ENCODE results near the gene ZDHHC4. TPM values are rescaled to one million over a fixed set of nuclear protein-coding genes. Genes with fewer than 3 reads are reported as not detected.

ZDHHC4 gene
- total and polyA plus RNA-seq, 2 of the 13 experiments (the other 11 are each of a cell fraction or from before 2014, with no cell fraction given) = 83.2 to 188 TPM

DNA sequence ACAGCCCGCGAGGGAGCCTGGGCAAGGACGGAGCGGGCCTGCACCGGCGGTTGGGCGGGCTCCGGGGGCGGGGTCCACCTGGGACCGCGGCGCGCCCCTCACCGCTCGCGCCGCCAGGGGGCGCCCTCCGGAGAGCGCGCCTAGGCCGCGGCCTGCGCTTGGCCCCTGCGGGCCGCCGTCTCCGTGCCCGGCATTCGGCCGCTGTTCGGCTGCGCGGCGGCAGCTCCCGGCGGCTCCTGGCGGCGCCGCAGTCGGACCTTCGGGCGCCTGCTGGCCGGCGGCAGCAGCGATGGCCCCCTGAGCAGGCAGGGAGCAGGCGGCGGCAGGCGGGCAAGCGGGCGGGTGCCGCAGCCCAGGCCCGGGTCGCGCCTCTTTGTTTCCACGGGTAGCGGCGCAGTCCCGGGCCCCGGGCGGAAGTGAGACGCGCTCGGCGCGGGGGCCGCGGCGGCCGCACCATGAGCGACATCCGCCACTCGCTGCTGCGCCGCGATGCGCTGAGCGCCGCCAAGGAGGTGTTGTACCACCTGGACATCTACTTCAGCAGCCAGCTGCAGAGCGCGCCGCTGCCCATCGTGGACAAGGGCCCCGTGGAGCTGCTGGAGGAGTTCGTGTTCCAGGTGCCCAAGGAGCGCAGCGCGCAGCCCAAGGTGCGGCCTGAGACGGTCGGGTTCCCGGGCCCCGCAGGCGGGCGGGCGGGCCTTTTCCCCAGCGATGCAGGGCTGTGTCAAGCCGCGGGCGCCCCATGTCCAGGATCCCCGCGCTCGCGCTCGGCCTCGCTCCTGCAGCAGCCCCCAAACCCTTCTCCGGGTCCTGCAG lies 12.8 kb downstream of the ZDHHC4 start, which contains the start of gene INTS15 (continued):
- TF ChIP-seq, protein P1, sequence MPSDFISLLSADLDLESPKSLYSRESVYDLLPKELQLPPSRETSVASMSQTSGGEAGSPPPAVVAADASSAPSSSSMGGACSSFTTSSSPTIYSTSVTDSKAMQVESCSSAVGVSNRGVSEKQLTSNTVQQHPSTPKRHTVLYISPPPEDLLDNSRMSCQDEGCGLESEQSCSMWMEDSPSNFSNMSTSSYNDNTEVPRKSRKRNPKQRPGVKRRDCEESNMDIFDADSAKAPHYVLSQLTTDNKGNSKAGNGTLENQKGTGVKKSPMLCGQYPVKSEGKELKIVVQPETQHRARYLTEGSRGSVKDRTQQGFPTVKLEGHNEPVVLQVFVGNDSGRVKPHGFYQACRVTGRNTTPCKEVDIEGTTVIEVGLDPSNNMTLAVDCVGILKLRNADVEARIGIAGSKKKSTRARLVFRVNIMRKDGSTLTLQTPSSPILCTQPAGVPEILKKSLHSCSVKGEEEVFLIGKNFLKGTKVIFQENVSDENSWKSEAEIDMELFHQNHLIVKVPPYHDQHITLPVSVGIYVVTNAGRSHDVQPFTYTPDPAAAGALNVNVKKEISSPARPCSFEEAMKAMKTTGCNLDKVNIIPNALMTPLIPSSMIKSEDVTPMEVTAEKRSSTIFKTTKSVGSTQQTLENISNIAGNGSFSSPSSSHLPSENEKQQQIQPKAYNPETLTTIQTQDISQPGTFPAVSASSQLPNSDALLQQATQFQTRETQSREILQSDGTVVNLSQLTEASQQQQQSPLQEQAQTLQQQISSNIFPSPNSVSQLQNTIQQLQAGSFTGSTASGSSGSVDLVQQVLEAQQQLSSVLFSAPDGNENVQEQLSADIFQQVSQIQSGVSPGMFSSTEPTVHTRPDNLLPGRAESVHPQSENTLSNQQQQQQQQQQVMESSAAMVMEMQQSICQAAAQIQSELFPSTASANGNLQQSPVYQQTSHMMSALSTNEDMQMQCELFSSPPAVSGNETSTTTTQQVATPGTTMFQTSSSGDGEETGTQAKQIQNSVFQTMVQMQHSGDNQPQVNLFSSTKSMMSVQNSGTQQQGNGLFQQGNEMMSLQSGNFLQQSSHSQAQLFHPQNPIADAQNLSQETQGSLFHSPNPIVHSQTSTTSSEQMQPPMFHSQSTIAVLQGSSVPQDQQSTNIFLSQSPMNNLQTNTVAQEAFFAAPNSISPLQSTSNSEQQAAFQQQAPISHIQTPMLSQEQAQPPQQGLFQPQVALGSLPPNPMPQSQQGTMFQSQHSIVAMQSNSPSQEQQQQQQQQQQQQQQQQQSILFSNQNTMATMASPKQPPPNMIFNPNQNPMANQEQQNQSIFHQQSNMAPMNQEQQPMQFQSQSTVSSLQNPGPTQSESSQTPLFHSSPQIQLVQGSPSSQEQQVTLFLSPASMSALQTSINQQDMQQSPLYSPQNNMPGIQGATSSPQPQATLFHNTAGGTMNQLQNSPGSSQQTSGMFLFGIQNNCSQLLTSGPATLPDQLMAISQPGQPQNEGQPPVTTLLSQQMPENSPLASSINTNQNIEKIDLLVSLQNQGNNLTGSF (CRISPR knock-in tag; IDR thresholded peaks at IDR 0.05) = no peak
- TF ChIP-seq NAIF1 (CRISPR knock-in tag; IDR thresholded peaks at IDR 0.05; ENCODE audit: borderline replicate concordance) (no peak), GPN1 (CRISPR knock-in tag; IDR thresholded peaks at IDR 0.05; ENCODE audit: borderline replicate concordance) (no peak), ZNF816 (CRISPR knock-in tag; IDR thresholded peaks at IDR 0.05; ENCODE audit: borderline replicate concordance) (no peak), NFIB (CRISPR knock-in tag; IDR thresholded peaks at IDR 0.05; ENCODE audit: borderline replicate concordance) (no peak), ZNF567 (CRISPR knock-in tag; IDR thresholded peaks at IDR 0.05; ENCODE audit: borderline replicate concordance) (no peak), ATAD3A (CRISPR knock-in tag; IDR thresholded peaks at IDR 0.05) (no peak; the same call in 1 of the 2 replicates)
- TF ChIP-seq, protein P2, sequence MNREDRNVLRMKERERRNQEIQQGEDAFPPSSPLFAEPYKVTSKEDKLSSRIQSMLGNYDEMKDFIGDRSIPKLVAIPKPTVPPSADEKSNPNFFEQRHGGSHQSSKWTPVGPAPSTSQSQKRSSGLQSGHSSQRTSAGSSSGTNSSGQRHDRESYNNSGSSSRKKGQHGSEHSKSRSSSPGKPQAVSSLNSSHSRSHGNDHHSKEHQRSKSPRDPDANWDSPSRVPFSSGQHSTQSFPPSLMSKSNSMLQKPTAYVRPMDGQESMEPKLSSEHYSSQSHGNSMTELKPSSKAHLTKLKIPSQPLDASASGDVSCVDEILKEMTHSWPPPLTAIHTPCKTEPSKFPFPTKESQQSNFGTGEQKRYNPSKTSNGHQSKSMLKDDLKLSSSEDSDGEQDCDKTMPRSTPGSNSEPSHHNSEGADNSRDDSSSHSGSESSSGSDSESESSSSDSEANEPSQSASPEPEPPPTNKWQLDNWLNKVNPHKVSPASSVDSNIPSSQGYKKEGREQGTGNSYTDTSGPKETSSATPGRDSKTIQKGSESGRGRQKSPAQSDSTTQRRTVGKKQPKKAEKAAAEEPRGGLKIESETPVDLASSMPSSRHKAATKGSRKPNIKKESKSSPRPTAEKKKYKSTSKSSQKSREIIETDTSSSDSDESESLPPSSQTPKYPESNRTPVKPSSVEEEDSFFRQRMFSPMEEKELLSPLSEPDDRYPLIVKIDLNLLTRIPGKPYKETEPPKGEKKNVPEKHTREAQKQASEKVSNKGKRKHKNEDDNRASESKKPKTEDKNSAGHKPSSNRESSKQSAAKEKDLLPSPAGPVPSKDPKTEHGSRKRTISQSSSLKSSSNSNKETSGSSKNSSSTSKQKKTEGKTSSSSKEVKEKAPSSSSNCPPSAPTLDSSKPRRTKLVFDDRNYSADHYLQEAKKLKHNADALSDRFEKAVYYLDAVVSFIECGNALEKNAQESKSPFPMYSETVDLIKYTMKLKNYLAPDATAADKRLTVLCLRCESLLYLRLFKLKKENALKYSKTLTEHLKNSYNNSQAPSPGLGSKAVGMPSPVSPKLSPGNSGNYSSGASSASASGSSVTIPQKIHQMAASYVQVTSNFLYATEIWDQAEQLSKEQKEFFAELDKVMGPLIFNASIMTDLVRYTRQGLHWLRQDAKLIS (CRISPR knock-in tag; IDR thresholded peaks at IDR 0.05) = no peak
- TF ChIP-seq, protein P3, sequence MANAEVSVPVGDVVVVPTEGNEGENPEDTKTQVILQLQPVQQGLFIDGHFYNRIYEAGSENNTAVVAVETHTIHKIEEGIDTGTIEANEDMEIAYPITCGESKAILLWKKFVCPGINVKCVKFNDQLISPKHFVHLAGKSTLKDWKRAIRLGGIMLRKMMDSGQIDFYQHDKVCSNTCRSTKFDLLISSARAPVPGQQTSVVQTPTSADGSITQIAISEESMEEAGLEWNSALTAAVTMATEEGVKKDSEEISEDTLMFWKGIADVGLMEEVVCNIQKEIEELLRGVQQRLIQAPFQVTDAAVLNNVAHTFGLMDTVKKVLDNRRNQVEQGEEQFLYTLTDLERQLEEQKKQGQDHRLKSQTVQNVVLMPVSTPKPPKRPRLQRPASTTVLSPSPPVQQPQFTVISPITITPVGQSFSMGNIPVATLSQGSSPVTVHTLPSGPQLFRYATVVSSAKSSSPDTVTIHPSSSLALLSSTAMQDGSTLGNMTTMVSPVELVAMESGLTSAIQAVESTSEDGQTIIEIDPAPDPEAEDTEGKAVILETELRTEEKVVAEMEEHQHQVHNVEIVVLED (CRISPR knock-in tag; IDR thresholded peaks at IDR 0.05; ENCODE audit: borderline replicate concordance) = no peak
- TF ChIP-seq, protein P4, sequence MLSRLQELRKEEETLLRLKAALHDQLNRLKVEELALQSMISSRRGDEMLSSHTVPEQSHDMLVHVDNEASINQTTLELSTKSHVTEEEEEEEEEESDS (CRISPR knock-in tag; IDR thresholded peaks at IDR 0.05; ENCODE audit: borderline replicate concordance) = no peak
- TF ChIP-seq, protein P5, sequence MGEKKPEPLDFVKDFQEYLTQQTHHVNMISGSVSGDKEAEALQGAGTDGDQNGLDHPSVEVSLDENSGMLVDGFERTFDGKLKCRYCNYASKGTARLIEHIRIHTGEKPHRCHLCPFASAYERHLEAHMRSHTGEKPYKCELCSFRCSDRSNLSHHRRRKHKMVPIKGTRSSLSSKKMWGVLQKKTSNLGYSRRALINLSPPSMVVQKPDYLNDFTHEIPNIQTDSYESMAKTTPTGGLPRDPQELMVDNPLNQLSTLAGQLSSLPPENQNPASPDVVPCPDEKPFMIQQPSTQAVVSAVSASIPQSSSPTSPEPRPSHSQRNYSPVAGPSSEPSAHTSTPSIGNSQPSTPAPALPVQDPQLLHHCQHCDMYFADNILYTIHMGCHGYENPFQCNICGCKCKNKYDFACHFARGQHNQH (CRISPR knock-in tag; IDR thresholded peaks at IDR 0.05) = no peak
- TF ChIP-seq, protein P6, sequence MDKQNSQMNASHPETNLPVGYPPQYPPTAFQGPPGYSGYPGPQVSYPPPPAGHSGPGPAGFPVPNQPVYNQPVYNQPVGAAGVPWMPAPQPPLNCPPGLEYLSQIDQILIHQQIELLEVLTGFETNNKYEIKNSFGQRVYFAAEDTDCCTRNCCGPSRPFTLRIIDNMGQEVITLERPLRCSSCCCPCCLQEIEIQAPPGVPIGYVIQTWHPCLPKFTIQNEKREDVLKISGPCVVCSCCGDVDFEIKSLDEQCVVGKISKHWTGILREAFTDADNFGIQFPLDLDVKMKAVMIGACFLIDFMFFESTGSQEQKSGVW (CRISPR knock-in tag; IDR thresholded peaks at IDR 0.05; ENCODE audit: borderline replicate concordance) = no peak
